Adrenal gland (tissue), 12 donors: ENCODE data around the gene ESYT1. TPM values are rescaled to one million over a fixed set of nuclear protein-coding genes. Genes with fewer than 3 reads are reported as not detected.

ENCODE experiments used
- DNase-seq, 7 donors: peaks; one replicate each; pipeline ENCODE4 v3.0.0-alpha.2; 2019 to 2020
- H3K27ac ChIP-seq, 5 donors: fragments of 200-600 bp; sonication (generic) in 4 of 5; 1 replicate in 3 of 5; 2 replicates in 2 of 5; pipeline versions ENCODE4 v1.5.1 to v1.8.0; 2016 to 2020; ENCODE audit warnings: mild to moderate bottlenecking in 1 of 5
- H3K27me3 ChIP-seq: fragments of 200-600 bp; 2 replicates; pipeline ENCODE4 v1.8.0; 2021
- H3K36me3 ChIP-seq, 2 donors: fragments of 200-600 bp; replicated peaks in 1 of 2; 1 replicate in 1 of 2; 2 replicates in 1 of 2; pipeline versions ENCODE4 v1.5.1 to v1.8.0; 2018 to 2022
- H3K4me1 ChIP-seq, 2 donors: fragments of 200-600 bp; replicated peaks in 1 of 2; 1 replicate in 1 of 2; 2 replicates in 1 of 2; pipeline versions ENCODE4 v1.5.1 to v1.8.0; 2018 to 2021
- H3K4me3 ChIP-seq, 4 donors: fragments of 200-600 bp; sonication (generic) in 3 of 4; one replicate each; pipeline ENCODE4 v1.5.1; 2016 to 2018
- H3K9me3 ChIP-seq, 3 donors: fragments of 200-600 bp; sonication (generic) in 1 of 3; replicated peaks in 1 of 3; 1 replicate in 2 of 3; 2 replicates in 1 of 3; pipeline versions ENCODE4 v1.5.1 to v1.8.0; 2016 to 2021
- CTCF ChIP-seq, 6 experiments: fragments of 450-650 bp in 4 of 6; fragments of 200-600 bp in 2 of 6; sonication (generic) in 1 of 6; IDR thresholded peaks; 1 replicate in 5 of 6; 2 replicates in 1 of 6; pipeline versions ENCODE4 v1.5.1 to v1.8.0; 2016 to 2021; ENCODE audit warnings: antibody characterized with exemption in 6 of 6, mild to moderate bottlenecking in 2 of 6, moderate library complexity in 1 of 6
- POLR2A ChIP-seq, 2 donors: fragments of 450-650 bp; IDR thresholded peaks; one replicate each; pipeline ENCODE4 v1.6.1; 2017; ENCODE audit warnings: antibody characterized with exemption in 2 of 2, mild to moderate bottlenecking in 2 of 2, moderate library complexity in 1 of 2
- WGBS, 4 donors: extraction: QIAGEN DNeasy Blood & Tissue Kit in 2 of 4; methylation state at CpG; one replicate each; pipeline versions ENCODE4 v1.1.5 to v1.1.7; 2013 to 2017; 5-methylcytosine and 5-hydroxymethylcytosine counted together
- intact Hi-C, 2 donors: fragments of 100-400 bp; cut with DNase I; formaldehyde crosslinking; loops; one replicate each; pipeline versions ENCODE4 v1.14.1 to v1.15.0; 2022 to 2023
- polyA plus RNA-seq, 3 donors: library from polyadenylated mRNA; stranded (reverse); fragments of 200-250 nt in 2 of 3; fragments of 350-450 nt in 1 of 3; fragmentation: Illumina TruSeq in 1 of 3; extraction: RNeasy Lipid Tissue Mini Kit (QIAGEN cat#74804) in 1 of 3; gene quantifications; one replicate each; pipeline ENCODE4 v1.2.3, GENCODE V29; 2013 to 2014
- total RNA-seq, 9 donors: library from RNA; depleted of rRNA in 4 of 9; stranded (reverse); fragments of >200 nt in 4 of 9; fragments of 120-200 nt in 1 of 9; fragmentation: NEBNext Ultra II Directional in 1 of 9; extraction: Animal tissue kit (Norgen Biotek cat#: 25700) in 1 of 9; gene quantifications; one replicate each; pipeline versions ENCODE4 v1.1.0 to v1.2.4, GENCODE V29; 2013 to 2023
- donor health status: healthy with polysubstance abuse.
- donor health status: Bipolar disorder and iron deficiency.
- donor health status: DM: yes; HTN: yes; CAD: no.
- donor health status: DM: no; HTN: no; CAD: no.
- donor health status: DM: no; HTN: no; CAD: no.
- donor health status: DM: yes; HTN: yes; CAD: no.

Gene ESYT1
- total and polyA plus RNA-seq, 12 donors = 26.3 to 156 (median 117) TPM

- H3K36me3 ChIP-seq = no peaks in the 10 kb centered on the region
- no peaks in the 10 kb centered on the region for H3K27me3 ChIP-seq
- H3K4me1 ChIP-seq = peaks cover 15 to 26% of the 10 kb centered on the region in 2 donors
- H3K4me3 ChIP-seq = peak overlapping the region in 2 of 4 donors; percentile 38 to 59
- TF ChIP-seq CTCF (IDR thresholded peaks at IDR 0.05) (no peak), POLR2A (IDR thresholded peaks at IDR 0.05) (no peak)
- intact Hi-C loops = no loop called here
- peak overlapping the region in 4 of 5 donors; percentile 80 to 97 (median 88) for H3K27ac ChIP-seq
- 12 to 20% (median 17%) methylated on average over 8 of the region's 8 CpGs for WGBS, 4 donors
- no peak for DNase-seq
- H3K9me3 ChIP-seq = no peaks in the 10 kb centered on the region
Measured at GRCh38 chr12:56152756-56153677, 24.9 kb downstream of the ESYT1 start.

DNA sequence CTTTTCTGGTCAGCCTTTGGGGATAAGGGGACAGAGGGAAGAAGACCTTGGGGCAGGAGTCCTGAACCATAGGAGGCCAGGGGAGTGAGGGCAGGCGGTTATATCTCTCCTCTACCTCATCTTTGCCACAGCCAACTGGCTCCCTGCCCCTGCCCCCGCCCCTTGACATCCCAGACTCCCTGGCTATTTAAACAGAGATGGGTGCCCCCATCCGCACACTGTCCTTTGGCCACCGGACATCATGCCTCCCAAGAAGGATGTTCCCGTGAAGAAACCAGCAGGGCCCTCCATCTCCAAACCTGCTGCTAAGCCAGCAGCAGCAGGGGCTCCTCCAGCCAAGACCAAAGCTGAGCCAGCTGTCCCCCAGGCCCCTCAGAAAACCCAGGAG lies 25.6 kb downstream of the ESYT1 start:
- intact Hi-C loops = no loop called here
- Histone ChIP-seq H3K36me3 (no peaks in the 10 kb centered on the region), H3K4me3 (no peak overlapping the region), H3K27ac (no peak overlapping the region), H3K27me3 (no peaks in the 10 kb centered on the region), H3K9me3 (no peaks in the 10 kb centered on the region), H3K4me1 (peaks cover 15 to 26% of the 10 kb centered on the region in 2 donors)
- 62 to 92% (median 80%) methylated on average over 2 to 5 of the region's 5 CpGs for WGBS, 4 donors
- TF ChIP-seq POLR2A (IDR thresholded peaks at IDR 0.05) (no peak), CTCF (IDR thresholded peaks at IDR 0.05) (no peak)
- no peak for DNase-seq

DNA sequence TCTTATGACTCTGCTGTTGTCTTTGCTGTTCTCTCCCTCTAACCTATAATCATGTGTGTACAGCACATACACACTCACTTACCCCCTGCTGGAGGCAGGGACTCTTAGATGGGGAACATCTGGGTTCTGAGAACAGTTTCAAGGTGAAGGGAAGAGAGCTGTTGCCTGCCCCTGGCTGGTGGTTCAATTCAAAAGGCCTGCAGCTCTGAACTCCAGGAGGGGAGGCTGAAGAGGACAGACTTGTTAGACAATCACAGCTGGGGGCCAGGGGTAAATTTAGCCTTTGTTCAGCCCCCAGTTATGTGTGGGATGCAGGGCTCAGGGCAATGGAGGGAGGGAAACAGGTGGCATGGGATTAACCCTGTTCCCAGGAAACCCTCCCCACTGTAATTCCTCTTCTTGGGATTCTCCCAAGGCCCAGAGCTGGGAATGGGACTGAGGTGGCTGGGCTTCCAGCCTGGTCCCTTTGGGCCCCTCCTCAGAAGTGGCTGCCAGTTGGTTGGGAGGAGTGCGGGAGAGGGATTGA lies 26.2 kb downstream of the ESYT1 start:
- no peak overlapping the region for H3K27ac ChIP-seq
- no peaks in the 10 kb centered on the region for H3K27me3 ChIP-seq
- H3K4me3 ChIP-seq = no peak overlapping the region
- intact Hi-C loops = no loop called here
- no peaks in the 10 kb centered on the region for H3K36me3 ChIP-seq
- TF ChIP-seq CTCF (IDR thresholded peaks at IDR 0.05) (no peak), POLR2A (IDR thresholded peaks at IDR 0.05) (no peak)
- no peaks in the 10 kb centered on the region for H3K9me3 ChIP-seq
- DNase-seq = no peak
- 93 to 100% (median 100%) methylated on average over 1 of the region's 1 CpG for WGBS, 4 donors
- H3K4me1 ChIP-seq = peaks cover 16 to 28% of the 10 kb centered on the region in 2 donors

DNA sequence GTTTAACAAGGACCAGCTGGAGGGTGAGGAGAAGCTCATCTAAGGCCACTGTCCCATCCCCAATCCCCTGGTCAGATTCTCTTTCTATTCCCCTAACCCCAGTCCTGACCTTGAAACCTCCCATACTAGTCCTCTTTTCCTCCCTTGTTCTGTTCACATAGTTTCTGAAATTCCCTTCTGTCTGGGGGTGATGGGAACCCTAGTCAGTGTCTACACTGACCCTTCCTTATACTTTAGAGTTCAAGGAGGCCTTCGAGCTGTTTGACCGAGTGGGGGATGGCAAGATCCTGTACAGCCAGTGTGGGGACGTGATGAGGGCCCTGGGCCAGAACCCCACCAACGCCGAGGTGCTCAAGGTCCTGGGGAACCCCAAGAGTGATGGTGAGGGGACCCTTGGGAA lies 26.8 kb downstream of the ESYT1 start:
- no peak for DNase-seq
- Histone ChIP-seq H3K9me3 (no peaks in the 10 kb centered on the region), H3K4me1 (peaks cover 21 to 33% of the 10 kb centered on the region in 2 donors), H3K4me3 (no peak overlapping the region), H3K36me3 (peaks cover 0 to 5% of the 10 kb centered on the region in 2 donors), H3K27ac (no peak overlapping the region), H3K27me3 (no peaks in the 10 kb centered on the region)
- 89 to 96% (median 91%) methylated on average over 5 of the region's 5 CpGs for WGBS, 4 donors
- no peak for TF ChIP-seq CTCF (IDR thresholded peaks at IDR 0.05)
- TF ChIP-seq POLR2A (IDR thresholded peaks at IDR 0.05) = no peak
- intact Hi-C loops = no loop called here
